Measurements from ENCODE around the gene CCDC200.
"Not testable (repeated sequence)": the region's sequence is repeated elsewhere in the genome, so short reads cannot be mapped to it uniquely, and the experiment has no call there.

- TF ChIP-seq, protein P1, sequence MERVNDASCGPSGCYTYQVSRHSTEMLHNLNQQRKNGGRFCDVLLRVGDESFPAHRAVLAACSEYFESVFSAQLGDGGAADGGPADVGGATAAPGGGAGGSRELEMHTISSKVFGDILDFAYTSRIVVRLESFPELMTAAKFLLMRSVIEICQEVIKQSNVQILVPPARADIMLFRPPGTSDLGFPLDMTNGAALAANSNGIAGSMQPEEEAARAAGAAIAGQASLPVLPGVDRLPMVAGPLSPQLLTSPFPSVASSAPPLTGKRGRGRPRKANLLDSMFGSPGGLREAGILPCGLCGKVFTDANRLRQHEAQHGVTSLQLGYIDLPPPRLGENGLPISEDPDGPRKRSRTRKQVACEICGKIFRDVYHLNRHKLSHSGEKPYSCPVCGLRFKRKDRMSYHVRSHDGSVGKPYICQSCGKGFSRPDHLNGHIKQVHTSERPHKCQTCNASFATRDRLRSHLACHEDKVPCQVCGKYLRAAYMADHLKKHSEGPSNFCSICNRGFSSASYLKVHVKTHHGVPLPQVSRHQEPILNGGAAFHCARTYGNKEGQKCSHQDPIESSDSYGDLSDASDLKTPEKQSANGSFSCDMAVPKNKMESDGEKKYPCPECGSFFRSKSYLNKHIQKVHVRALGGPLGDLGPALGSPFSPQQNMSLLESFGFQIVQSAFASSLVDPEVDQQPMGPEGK (CRISPR knock-in tag; IDR thresholded peaks at IDR 0.05; ENCODE audit: borderline replicate concordance) = not testable (repeated sequence)
- not testable (repeated sequence) for TF ChIP-seq ZNF70 (CRISPR knock-in tag; IDR thresholded peaks at IDR 0.05); ZFP30 (CRISPR knock-in tag; IDR thresholded peaks at IDR 0.05); GLIS3 (CRISPR knock-in tag; IDR thresholded peaks at IDR 0.05); ZNF8 (CRISPR knock-in tag; IDR thresholded peaks at IDR 0.05); POU6F1 (CRISPR knock-in tag; IDR thresholded peaks at IDR 0.05; ENCODE audit: borderline replicate concordance, low read depth); OSR1 (CRISPR knock-in tag; IDR thresholded peaks at IDR 0.05); ZFP3 (CRISPR knock-in tag; IDR thresholded peaks at IDR 0.05); ZC3H10 (CRISPR knock-in tag; IDR thresholded peaks at IDR 0.05); RARB (CRISPR knock-in tag; IDR thresholded peaks at IDR 0.05)
- TF ChIP-seq, protein P2, sequence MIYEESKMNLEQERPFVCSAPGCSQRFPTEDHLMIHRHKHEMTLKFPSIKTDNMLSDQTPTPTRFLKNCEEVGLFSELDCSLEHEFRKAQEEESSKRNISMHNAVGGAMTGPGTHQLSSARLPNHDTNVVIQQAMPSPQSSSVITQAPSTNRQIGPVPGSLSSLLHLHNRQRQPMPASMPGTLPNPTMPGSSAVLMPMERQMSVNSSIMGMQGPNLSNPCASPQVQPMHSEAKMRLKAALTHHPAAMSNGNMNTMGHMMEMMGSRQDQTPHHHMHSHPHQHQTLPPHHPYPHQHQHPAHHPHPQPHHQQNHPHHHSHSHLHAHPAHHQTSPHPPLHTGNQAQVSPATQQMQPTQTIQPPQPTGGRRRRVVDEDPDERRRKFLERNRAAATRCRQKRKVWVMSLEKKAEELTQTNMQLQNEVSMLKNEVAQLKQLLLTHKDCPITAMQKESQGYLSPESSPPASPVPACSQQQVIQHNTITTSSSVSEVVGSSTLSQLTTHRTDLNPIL (CRISPR knock-in tag; IDR thresholded peaks at IDR 0.05; ENCODE audit: low read depth) = not testable (repeated sequence)
These were observed at the start of gene CCDC200 for GRCh38 chr17:43228020-43228782.

Measured in SK-N-SH treated with all-trans-retinoic acid at 6 μM for 48 hours (cell line).